GM19099 (cell line): ENCODE results near the gene MB21D2.

Experiments
- POLR2A ChIP-seq: IDR thresholded peaks from 3 replicates; pipeline ENCODE4 v1.6.1; 2011; ENCODE audit warnings: low read depth; ENCODE audit not compliant: insufficient read length; ENCODE audit errors: extremely low read depth

Gene MB21D2

DNA sequence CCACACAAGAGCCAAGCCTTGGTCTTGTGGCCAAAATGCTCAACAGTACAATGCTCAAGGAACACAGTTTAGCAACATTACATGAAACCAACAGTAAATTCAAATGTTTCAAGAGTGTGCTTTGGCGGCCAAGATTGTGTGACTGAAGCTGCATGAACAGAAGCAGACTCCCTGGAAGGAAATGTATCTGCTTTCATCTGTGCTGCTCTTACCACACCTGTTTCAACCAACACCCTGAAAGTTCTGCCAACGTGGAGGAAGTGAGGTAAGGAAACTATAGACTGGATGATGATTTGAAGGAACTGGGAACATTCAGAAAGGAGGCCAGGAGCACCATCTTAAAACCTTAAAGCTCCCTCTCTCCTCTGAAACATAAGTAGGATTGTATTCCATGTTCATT is 55.7 kb downstream of the MB21D2 start:
- no peak for TF ChIP-seq POLR2A

- TF ChIP-seq POLR2A = no peak
These were observed 57.2 kb downstream of the MB21D2 start for GRCh38 chr3:192860454-192860853.

DNA sequence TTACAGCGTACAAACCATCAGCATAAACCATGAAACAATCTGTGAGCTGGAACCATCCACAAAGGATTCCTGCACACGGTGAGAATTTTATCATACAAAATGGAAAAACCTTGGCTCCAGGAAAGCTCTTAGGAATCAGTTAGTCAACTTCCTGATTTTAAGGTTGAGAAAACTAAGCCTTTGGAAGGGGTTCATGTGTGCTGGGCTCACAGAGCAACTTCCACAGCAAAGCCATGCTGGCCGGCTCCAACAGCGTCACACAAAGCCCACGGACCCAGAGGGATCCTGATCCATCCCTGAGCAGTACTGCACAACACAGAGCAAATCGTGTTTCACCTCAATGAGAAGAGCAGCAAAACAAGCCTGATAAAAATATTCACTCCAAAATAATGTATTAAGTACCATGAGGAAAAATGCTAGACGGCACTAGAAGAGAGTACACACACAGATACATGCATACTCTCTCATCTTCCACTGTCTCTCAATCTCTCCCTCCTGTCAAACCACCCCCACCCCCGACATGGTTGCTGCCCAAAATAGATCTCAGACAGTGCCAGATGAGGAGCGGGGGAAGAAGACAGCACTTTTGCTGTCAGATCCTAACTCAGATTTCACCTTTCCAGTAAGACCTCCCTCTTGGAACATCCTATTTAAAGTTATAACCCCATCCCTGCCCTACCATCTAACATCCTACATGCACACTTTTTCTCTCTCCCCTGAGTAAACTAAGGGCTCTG is 58.6 kb downstream of the MB21D2 start:
- no peak for TF ChIP-seq POLR2A

DNA sequence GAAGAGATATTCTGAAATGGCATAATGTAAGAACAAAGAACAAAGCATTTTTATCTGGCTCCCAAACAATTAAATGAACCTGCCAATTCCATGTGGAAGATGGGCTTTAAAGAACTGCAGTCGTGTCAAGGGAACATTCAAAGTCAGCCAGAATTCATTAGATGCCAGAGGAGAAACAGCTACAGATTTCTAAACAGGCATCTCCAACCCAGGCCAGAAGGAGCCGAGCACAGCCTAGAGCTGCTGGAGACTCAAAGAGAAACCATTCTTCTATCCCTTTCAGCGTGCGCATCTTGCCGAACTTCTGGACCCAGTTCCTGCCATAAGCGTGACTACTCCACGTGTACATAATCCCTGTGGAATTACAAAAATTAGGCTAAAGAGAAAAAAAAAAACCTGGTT is 60.4 kb downstream of the MB21D2 start:
- TF ChIP-seq POLR2A = no peak

DNA sequence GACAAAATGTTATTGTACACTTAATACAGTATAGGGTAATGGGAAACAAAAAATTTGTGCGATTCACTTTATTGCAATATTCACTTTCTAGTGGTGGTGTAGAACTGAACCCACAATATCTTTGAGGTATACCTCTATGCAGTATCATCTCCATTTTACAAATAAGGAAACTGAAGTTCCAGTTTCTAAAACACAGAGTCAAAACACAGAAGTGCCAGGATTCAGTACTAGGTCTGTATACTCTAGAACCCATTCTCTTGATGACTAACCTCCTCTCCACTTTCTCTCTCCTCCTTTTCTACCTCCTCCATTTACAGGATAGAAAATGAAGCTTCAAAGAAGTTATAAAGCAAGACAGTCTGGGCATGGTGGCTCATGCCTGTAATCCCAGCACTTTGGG is 62.2 kb downstream of the MB21D2 start:
- no peak for TF ChIP-seq POLR2A

GRCh38 chr3:192851821-192852372 is 65.8 kb downstream of the MB21D2 start:
- no peak for TF ChIP-seq POLR2A

DNA sequence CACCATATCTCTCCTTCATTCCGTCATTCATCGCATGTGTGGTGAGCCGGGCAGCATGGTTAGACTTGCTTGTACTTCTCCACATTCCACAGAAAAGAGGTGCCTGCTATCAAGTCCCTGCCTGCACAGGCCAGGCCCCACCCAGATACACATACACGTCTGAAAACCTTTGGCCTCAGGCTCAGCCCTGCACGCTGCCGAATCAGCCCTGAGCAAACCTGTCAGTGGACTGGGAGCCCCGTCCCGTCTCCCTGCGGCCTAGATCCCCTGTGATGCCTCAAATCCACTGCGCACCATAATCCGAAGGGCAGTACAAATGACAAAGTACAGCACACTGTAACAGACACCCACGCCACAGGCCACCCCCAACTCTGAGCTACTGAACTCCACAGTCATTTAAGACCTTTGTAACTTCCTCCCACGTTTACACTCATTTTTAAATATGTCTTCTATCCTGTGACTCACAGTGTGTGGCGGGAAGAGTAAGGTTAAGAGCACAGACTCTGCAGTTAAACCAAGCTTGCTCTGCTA is 67.1 kb downstream of the MB21D2 start:
- TF ChIP-seq POLR2A = no peak

- peak; percentile 11 for TF ChIP-seq POLR2A
These were observed 69.1 kb downstream of the MB21D2 start for GRCh38 chr3:192848371-192849233.

GRCh38 chr3:192847941-192848340 is 69.7 kb downstream of the MB21D2 start:
- no peak for TF ChIP-seq POLR2A

DNA sequence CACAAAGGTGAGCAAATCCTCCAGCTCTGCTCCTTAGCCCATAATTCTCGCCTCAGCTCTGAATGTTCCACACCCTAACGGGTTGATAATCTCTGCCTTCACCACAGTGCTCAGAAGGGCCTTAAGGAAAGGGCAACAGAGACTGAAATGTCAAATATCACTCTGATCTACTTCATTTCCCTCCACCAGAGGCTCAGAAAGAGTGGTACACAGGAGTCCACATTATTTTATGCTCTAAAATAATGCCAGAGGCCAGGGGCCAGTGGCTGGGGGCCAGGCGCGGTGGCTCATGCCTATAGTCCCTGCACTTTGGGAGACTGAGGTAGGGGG is 72.2 kb downstream of the MB21D2 start:
- TF ChIP-seq POLR2A = no peak

GRCh38 chr3:192844836-192845525 is 72.7 kb downstream of the MB21D2 start:
- no peak for TF ChIP-seq POLR2A

GRCh38 chr3:192844486-192844765 is 73.2 kb downstream of the MB21D2 start:
- TF ChIP-seq POLR2A = no peak

DNA sequence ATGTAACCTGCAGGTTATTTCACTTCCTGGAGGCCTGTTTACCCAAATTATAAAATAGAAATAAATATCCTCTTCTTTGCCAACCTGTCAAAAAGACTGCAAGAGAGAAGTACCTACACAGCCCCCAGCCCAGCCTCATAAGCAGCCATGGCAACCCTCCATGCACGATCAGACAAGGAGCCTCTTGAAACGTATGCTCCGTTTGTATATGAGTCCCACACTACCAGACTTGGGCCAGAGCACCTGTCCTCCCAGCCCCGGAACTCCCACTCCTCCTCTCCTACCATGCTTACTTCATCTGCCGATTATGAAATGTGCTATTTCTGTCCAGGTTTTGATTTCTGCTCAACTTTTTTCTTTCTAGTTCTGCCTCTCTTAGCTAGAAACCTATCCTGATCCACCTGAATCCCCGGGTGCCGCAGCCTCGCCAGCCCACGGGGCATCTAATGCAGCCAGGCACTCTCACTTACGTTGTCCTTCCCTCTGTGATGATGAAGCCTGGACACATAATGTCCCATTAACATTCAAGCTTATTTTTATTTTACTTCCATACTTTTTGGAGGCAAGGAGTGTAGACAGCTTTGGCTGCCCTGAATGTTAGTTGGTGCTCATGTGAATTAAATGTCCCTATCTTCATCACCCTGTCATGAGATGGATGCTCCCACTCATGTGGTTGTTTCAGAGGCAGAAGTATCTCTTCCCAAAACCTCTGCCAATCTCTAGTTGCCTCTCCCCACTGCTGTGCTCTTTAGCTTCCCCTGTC is 73.8 kb downstream of the MB21D2 start:
- no peak for TF ChIP-seq POLR2A

GRCh38 chr3:192843119-192843518 is 74.5 kb downstream of the MB21D2 start:
- TF ChIP-seq POLR2A = no peak

GRCh38 chr3:192842711-192843110 is 74.9 kb downstream of the MB21D2 start:
- TF ChIP-seq POLR2A = no peak
